HG02852 (cell line): ENCODE measurements around the gene SRPK1.
"Not testable (repeated sequence)": the region's sequence is repeated elsewhere in the genome, so short reads cannot be mapped to it uniquely, and the experiment has no call there.

Experiments used
- ATAC-seq: cut with Tn5 transposase; IDR thresholded peaks from one replicate; pipeline ENCODE4 v1.9.1; 2021; ENCODE audit warnings: mild to moderate bottlenecking, moderate library complexity; ENCODE audit not compliant: unreplicated experiment

Gene SRPK1

GRCh38 chr6:35920793-35921732 is at the start of gene SRPK1:
Gene SRPK1 (minus strand): TSS chr6:35921098. CDS start chr6:35921056, 42 bp downstream.
- peak; percentile 76 for ATAC-seq

- ATAC-seq: no peak
Observed at GRCh38 chr6:35970181-35970580, 49.3 kb upstream of the SRPK1 start.

GRCh38 chr6:35969646-35970045 is 48.7 kb upstream of the SRPK1 start:
- ATAC-seq: no peak

- ATAC-seq: no peak
Observed at GRCh38 chr6:35968821-35969220, 47.9 kb upstream of the SRPK1 start.

- ATAC-seq: no peak
Observed at GRCh38 chr6:35967076-35967774, 46.3 kb upstream of the SRPK1 start.

GRCh38 chr6:35962779-35963560 is 42.1 kb upstream of the SRPK1 start:
- ATAC-seq: no peak

- ATAC-seq: no peak
Observed at GRCh38 chr6:35960187-35960586, 39.3 kb upstream of the SRPK1 start.

- no peak for ATAC-seq
Observed at GRCh38 chr6:35955970-35956369, 35.1 kb upstream of the SRPK1 start.

GRCh38 chr6:35955521-35955920 is 34.6 kb upstream of the SRPK1 start:
- ATAC-seq: no peak

- no peak for ATAC-seq
Observed at GRCh38 chr6:35955071-35955470, 34.2 kb upstream of the SRPK1 start.

GRCh38 chr6:35954333-35954732 is 33.4 kb upstream of the SRPK1 start:
- ATAC-seq: no peak

- ATAC-seq: no peak
Observed at GRCh38 chr6:35948725-35949124, 27.8 kb upstream of the SRPK1 start.

GRCh38 chr6:35945650-35946025 is 24.7 kb upstream of the SRPK1 start:
- no peak for ATAC-seq

GRCh38 chr6:35943390-35943789 is 22.5 kb upstream of the SRPK1 start:
- no peak for ATAC-seq

- no peak for ATAC-seq
Observed at GRCh38 chr6:35942355-35942754, 21.5 kb upstream of the SRPK1 start.

- ATAC-seq: not testable (repeated sequence)
Observed at GRCh38 chr6:35941170-35941569, 20.3 kb upstream of the SRPK1 start.

- not testable (repeated sequence) for ATAC-seq
Observed at GRCh38 chr6:35940014-35940413, 19.1 kb upstream of the SRPK1 start.

GRCh38 chr6:35939259-35939658 is 18.4 kb upstream of the SRPK1 start:
- ATAC-seq: not testable (repeated sequence)

GRCh38 chr6:35936681-35937359 is 15.9 kb upstream of the SRPK1 start:
- ATAC-seq: no peak

GRCh38 chr6:35935469-35935868 is 14.6 kb upstream of the SRPK1 start:
- ATAC-seq: no peak

GRCh38 chr6:35933844-35934243 is 12.9 kb upstream of the SRPK1 start:
- no peak for ATAC-seq
